Frontal cortex (tissue), 4 donors: Measurements from ENCODE around the gene COX6A1. TPM values are rescaled to one million over a fixed set of nuclear protein-coding genes. Genes with fewer than 3 reads are reported as not detected.

Source experiments
- DNase-seq, 2 donors: peaks; one replicate each; pipeline ENCODE4 v3.0.0; 2012; ENCODE audit warnings: low spot score in 2 of 2
- FAIRE-seq: peaks from 2 replicates; lab custom pipeline; 2012; peaks lifted over from hg19 to GRCh38; lab: Jason Lieb, UNC
- total RNA-seq: library from RNA; depleted of rRNA; stranded (reverse); fragments of >200 nt; gene quantifications from one replicate; pipeline ENCODE4 v1.2.3, GENCODE V29; 2014
- donor health status: control.
- donor health status: control.
- donor health status: control.

Gene COX6A1
- total RNA-seq, 1 donor from 2014 or later = 489 TPM

DNA sequence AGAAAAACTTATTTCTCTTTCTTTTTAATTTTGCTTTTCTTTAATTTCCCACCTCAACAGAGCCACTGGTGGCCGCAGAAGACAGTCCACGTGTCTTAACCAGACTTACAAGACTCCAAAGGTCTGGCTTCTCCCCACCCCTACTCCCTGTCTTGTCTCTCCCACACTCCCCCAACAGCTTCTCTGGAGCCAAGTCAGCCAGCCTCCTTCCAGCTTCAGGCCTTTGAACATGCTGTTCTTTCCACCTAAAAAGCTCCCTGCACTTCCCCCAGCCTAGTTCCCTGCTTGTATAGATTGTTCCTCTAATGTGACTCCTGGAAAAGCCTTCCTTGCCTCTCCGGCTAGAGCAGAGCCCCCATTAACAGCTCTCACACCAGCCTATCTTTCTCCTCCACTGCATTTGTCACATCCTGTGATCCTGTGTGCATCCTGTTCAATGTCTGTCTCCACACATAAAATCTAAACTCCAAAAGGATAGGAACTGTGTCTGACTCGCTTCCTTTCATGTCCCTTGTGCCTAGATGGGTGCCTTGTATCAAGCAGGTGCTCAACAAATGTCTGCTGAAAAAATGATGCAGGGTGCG, 50.2 kb downstream of the COX6A1 start:
- DNase-seq (no peak), FAIRE-seq (no peak)

GRCh38 chr12:120489018-120489417, 51.1 kb downstream of the COX6A1 start:
- FAIRE-seq (no peak), DNase-seq (no peak)

GRCh38 chr12:120490325-120490724, 52.4 kb downstream of the COX6A1 start:
- no peak for FAIRE-seq
- DNase-seq = no peak

Other genes with a start within 250 kb of the COX6A1 start
- 62.4 TPM for gene GCN1, start 243.4 kb upstream of the COX6A1 start, total RNA-seq
- gene RPLP0, start 237.0 kb upstream of the COX6A1 start, total RNA-seq = 1,889 TPM
- 2.4 TPM for gene PXN, start 172.4 kb upstream of the COX6A1 start, total RNA-seq
- gene RNU4-2, start 146.2 kb upstream of the COX6A1 start, total RNA-seq = under 0.01 TPM
- under 0.01 TPM for gene RNU4-1, start 144.9 kb upstream of the COX6A1 start, total RNA-seq
- gene SIRT4, start 135.8 kb upstream of the COX6A1 start, total RNA-seq = 4.1 TPM
- gene PLA2G1B, start 110.3 kb upstream of the COX6A1 start, total RNA-seq = not detected
- gene MSI1, start 68.9 kb upstream of the COX6A1 start, total RNA-seq = 6.9 TPM
- 11.0 TPM for gene TRIAP1, start 8.3 kb downstream of the COX6A1 start, total RNA-seq
- 28.9 TPM for gene GATC, start 8.3 kb downstream of the COX6A1 start, total RNA-seq
- gene SRSF9, start 31.6 kb downstream of the COX6A1 start, total RNA-seq = 92.5 TPM
- gene DYNLL1, start 58.0 kb downstream of the COX6A1 start, total RNA-seq = 279 TPM
- 25.3 TPM for gene COQ5, start 91.0 kb downstream of the COX6A1 start, total RNA-seq
- gene RNF10, start 96.2 kb downstream of the COX6A1 start, total RNA-seq = 119 TPM
- gene POP5, start 143.3 kb downstream of the COX6A1 start, total RNA-seq = 27.3 TPM
- gene CABP1, start 202.5 kb downstream of the COX6A1 start, total RNA-seq = 2.0 TPM
- gene MLEC, start 249.0 kb downstream of the COX6A1 start, total RNA-seq = 35.5 TPM